ENCODE results near the gene PRAME.
"Not testable (repeated sequence)": the region's sequence is repeated elsewhere in the genome, so short reads cannot be mapped to it uniquely, and the experiment has no call there.

Gene PRAME

DNA sequence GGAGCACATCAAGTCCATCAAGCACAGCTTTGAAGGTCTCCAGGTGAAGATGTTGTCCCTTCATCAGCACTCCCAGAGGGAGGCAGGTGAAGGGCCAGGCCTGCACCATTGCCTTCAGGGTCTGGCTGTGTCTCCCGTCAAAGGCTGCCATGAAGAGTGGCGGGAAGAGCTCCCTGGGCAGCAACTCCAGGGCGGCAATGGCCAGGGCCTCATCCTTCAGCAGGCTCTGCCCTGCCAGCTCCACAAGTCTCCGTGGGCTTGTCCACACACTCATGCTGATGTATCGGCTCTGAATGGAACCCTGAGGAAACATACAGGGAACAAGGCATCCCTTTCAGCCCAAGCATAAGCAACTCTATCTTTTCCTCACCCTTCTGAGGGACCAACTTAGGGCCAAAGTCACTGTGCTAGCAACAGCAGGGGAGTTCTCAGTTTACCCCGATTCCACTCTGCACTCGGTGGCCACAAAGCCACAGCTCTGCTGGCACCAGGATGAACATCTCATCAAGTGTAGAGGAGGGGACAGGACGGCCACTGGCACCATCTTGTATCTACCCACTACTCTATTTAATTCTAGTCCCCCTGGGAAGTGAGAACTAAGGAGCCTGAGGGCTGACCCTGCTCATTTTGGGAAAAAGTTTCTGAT, 8.2 kb downstream of the PRAME start:
- DNase-seq, result no peak

- no peak for DNase-seq
Observed at GRCh38 chr22:22548910-22549309, 10.2 kb downstream of the PRAME start.

- DNase-seq, result no peak
Observed at GRCh38 chr22:22548317-22548716, 10.7 kb downstream of the PRAME start.

DNA sequence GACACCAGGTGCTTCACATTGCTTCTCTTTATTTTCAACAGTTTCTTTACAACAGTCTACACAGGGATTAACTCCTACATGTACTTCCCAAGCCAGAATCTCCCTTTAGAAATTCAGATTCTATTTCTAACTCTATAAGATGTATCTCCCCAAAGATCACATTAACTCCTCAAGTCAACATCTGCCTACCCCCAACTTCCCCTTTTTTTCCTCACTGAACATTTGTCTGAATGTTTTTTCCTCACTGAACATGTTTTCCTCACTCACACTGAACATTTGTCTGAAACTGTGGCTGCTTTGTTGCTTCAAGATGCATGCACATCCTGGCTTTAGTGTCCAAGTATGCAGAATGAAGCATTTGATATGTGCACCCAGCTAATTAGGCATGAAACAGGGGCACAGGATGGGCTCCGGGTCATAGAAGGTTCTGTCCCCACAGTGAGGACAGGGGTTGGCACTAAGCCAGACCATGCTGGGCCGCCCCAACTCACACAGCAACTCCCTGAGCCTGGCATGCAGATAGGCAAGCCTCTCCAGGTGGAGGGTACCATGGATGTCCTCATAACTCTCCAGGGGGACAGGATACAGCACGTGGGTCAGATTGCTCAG, 11.3 kb downstream of the PRAME start:
- DNase-seq, result no peak

- no peak for DNase-seq
Observed at GRCh38 chr22:22547226-22547625, 11.8 kb downstream of the PRAME start.

DNA sequence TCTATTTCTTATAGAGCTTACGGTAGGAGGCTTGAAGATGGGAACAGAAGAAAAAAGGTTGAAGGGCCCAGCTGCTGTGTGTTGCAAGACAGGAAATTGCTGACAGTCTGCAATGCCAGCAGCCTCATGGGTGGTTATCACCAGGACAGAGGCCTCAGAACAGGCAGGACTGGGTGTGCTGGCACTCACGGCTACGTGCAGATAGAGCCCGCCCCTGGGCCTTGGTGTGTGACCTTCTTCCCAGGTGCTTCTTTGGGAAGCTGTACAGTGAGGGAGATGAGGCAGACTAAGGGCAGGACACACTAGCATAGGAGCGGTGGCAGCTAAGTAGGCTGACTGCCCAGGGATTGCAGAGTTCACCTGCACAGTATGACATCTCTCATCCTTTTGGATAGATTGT, 12.6 kb downstream of the PRAME start:
- no peak for DNase-seq

DNA sequence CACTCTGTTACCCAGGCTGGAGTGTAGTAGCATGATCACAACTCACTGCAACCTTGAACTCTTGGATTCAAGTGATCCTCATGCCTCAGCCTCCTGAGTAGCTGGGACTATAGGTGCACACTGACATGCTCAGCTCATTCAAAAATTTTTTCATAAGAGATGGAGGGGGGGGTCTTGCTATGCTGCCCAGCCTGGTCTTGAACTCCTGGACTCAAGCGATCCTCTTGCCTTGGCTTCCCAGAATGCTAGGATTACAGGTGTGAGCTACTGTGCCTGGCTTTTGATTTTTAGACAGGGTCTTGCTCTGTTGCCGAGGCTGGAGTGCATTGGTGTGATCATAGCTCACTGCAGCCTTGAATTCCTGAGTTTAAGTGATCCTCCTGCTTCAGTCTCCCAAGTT, 14.0 kb downstream of the PRAME start:
- DNase-seq, result no peak

- DNase-seq, result no peak
Observed at GRCh38 chr22:22538226-22538989, 20.7 kb downstream of the PRAME start.

- no peak for DNase-seq
Observed at GRCh38 chr22:22536916-22537315, 22.1 kb downstream of the PRAME start.

DNA sequence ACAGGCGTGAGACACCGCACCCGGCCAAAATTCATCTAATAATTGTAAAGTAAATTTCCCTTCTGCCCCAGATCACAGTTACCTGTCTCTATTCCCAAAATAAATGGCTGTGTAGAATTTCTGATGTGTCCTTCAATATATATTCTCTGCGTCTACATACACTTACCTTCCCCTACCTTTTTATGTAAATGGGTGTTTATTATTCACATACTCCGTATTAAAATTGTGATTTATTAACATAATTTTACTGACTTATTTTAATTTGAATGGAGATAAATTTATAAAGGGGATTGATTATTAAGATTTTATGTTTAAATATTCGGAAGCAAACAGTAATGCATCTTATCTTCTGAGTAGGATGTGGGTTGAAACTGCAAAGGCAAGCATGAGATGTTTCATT, 22.6 kb downstream of the PRAME start:
- DNase-seq, result no peak

DNA sequence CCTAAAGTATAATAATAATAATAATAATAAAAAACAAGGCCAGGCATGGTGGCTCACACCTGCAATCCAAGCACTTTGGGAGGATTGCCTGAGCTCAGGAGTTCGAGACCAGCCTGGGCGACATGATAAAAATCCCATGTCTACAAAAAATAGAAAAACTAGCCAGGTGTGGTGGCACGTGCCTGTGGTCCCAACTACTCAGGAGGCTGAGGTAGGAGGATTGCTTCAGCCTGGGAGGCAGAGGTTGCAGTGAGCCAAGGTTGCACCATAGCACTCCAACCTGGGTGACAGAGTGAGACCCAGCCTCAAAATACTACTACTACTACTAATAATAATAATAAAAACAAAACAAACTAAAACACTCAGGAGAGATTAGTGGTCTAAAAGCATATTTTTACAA, 23.4 kb downstream of the PRAME start:
- DNase-seq, result no peak

DNA sequence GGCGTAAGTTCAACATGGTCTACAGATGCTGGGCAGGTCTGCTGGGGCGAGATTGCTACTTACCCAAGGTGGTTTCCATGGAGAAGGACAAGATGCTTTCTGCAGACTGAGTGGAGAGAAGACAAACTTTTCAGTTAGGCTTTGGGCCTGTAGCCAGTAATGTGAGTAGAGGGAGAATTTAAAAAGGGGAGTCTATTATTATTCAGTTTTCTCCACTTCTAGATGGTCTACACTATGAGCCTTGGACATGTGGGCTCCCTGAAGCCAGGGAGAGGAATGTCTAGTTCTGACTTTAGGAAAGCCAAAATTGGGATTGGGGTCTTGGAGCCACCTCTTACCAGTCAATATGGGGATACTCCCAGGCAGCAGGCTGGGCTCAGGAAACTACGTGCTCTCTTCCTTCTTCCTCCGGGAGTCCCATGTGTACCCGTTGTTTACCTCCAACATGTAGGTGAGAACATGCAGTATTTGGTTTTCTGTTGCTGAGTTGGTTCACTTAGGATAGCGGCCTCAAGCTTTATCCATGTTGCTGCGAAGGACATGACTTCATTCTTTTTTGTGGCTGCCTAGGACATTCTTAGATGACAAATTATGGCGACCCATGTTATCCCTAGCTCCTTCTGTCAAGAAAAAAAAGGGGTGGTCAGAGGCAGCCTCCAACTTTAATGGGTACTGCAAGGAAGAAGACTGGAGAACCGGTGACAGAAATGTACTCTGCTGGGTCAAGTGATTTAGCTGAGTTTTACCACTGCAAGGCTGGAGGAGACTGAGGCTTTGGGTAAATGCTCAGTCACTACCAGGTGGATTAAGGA, 24.3 kb downstream of the PRAME start:
- no peak for DNase-seq

GRCh38 chr22:22533863-22534262, 25.2 kb downstream of the PRAME start:
- no peak for DNase-seq

DNA sequence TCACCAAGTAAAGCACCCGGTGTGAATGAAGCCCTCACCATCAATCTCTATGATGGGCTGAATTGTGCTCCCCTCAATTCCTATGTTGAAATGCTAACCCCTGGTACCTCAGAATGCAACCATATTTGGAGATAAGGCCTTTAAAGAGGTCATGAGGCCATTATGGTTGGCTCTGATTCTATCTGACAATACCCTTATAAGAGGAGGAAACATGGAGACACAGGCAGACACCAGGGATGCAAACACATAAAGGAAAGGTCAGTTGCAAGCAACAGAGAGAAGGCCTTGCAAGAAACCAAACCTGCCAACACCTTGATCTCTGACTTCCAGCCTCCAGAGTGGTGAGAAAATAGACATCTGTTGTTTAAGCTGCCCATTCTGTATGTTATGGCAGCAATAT, 25.6 kb downstream of the PRAME start:
- no peak for DNase-seq

GRCh38 chr22:22532547-22533071, 26.5 kb downstream of the PRAME start:
- not testable (repeated sequence) for DNase-seq

GRCh38 chr22:22531770-22532546, 27.1 kb downstream of the PRAME start:
- no peak for DNase-seq

GRCh38 chr22:22528780-22529179, 30.3 kb downstream of the PRAME start:
- DNase-seq, result no peak

- no peak for DNase-seq
Observed at GRCh38 chr22:22527312-22527711, 31.8 kb downstream of the PRAME start.

DNA sequence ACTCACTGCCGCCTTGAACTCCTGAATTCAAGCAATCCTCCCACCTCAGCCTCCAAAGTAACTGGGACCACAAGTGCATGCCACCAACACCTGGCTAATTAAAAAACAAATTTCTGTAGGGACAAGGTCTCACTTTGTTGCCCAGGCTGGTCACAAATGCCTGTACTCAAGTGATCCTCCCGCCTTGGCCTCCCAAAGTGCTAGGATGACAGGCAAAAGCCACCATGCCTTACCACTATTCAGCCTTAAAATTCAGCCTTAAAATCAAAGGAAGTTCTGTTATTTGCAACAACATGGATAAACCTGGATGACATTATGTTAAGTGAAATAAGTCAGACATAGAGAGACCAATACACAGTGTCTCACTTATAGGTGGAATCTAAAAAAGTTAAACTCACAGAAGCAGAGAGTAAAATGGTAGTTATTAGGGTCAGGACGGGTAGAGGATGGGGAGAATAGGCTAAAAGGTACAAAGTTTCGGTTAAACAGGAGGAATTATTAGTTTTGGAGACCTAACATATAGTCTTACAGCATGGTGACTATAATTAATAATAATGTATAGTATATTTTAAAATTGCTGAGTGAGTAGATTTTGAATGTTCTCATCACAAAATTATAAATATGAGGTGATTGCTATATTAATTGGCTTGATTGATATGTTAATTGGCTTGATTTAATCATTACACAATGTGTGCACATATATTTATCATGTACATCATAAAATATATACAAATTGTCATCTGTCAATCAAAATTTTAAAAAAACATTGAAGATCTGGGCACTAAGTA, 32.7 kb downstream of the PRAME start:
- no peak for DNase-seq

GRCh38 chr22:22523494-22523893, 35.6 kb downstream of the PRAME start:
- no peak for DNase-seq

DNA sequence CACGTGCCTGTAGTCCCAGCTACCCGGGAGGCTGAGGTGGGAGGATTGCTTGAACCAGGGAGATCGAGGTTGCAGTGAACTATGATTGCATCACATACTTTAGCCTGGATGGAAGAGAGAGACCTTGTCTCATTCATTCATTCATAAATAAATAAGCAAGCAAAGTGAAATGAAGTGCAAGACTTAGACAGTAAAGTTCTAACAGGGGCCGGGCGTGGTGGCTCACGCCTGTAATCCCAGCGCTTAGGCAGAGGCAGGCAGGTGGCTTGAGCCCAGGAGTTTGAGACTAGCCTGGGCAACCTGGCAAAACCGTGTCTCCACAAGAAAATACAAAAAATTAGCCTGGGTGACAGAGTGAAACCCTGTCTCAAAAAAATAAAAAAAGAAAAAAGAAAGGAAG, 37.4 kb downstream of the PRAME start:
- no peak for DNase-seq
